ENCODE measurements around the gene SUGT1. TPM values are rescaled to one million over a fixed set of nuclear protein-coding genes. Genes with fewer than 3 reads are reported as not detected.

Gene SUGT1
- total RNA-seq, 1 donor from 2014 or later: 37.6 TPM

DNA sequence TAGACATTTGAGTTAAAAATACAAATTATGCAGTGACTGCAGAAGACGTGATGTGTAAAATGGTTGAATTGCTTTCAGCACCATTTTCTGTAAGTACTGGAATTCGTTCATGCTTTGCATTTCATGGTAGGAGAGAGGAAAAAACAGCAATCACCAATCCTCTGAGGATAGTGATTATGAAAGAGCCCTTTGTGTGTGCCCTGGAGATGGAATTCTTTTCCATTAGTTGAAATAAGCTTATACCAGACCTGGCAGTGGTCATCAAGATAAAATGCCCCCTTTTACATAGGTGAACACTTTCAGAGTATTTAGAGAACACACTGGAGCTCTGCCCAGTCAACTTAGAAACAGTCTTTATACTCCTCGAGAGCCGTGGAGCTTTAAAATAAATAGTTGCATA is 85.3 kb downstream of the SUGT1 start:
- no peak for DNase-seq (ENCODE audit: low spot score)

DNA sequence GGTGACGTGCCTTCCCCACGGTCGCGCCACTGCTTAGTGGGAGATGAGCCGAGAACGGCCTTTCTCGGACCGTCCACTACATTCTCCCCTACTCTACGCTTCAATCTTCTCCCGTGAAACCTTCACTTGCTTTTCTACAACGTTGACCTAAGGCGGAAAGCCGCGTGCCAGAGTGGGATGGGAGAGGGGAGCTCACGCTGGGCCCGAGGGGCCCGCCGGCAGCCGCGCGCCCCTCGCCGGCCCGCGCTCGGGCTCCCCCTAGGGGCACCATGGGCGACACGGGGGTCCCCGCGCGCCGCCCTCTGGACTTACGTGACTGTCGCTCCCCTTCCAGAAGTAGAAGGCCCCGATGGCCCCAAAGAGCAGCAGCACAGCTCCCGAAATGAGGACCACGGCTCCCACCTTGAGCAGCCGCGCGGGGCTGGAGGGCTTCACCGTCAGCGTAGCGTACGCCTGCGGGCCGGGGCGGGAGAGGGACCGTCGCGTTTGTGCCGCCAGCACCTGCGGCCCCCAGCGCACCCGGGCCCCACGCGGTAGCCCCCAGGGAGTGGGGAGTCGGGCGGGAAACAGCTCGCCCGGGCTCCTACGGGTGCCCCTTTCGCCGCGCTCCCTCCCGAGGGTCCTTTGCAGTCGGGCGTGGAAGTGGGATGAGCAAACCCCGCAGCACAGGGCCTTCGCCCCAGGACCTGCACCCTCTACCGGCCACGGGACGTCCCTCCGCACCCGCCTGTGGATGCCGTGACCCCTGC is 86.3 kb downstream of the SUGT1 start:
- no peak for DNase-seq (ENCODE audit: low spot score)

DNA sequence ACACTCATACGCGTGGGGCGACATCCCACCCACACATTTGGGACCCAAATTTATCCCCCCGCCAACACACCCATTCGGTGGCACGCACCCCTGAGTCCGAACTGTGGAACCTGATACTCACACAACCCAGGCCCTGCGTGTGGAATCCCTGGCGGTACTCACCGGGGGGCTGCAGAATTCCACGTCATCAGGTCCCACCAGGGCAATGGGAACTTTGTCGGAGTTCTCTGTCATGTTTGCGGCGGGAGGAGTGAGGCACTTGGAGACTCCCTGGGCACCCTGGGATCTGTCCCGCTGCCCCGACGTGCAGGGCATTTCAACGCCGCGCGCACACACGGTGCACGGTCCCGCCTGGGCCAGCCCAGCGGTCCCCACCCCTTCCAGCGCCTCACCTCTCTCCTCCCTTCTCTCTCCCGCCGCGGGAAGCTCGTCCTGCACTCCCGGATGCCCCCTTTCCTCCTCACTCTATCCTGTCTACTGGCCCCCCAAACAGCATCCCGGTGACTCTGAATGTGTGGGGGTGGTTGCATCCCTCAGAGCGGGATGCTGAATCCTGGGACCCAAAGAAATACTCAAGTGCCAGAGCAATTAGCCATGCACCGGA is 86.9 kb downstream of the SUGT1 start, which contains the start of gene CNMD:
Gene CNMD (minus strand): TSS at position 353 of the 604 bp plus-strand sequence. CDS start 119 bp downstream, at position 234.
- DNase-seq (ENCODE audit: low spot score): no peak

DNA sequence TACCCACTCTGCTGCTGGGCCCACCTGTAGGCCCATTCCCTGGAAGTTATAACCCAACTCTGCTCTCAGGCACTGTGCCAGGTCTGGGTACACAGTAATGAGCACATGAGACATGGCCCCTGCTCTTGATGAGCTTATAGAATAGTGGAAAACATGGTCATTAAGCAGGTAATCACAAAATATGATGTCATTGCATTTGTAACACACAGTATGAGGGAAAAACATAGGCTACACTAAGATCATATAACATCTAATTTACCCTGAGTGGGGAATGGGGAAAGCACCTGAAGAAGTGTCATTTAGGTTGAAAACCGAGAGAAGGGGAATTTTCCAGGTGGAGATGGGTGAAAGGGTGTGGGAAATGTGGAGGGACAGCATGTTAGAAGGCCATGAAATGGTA is 90.9 kb downstream of the SUGT1 start:
- DNase-seq (ENCODE audit: low spot score): no peak

DNA sequence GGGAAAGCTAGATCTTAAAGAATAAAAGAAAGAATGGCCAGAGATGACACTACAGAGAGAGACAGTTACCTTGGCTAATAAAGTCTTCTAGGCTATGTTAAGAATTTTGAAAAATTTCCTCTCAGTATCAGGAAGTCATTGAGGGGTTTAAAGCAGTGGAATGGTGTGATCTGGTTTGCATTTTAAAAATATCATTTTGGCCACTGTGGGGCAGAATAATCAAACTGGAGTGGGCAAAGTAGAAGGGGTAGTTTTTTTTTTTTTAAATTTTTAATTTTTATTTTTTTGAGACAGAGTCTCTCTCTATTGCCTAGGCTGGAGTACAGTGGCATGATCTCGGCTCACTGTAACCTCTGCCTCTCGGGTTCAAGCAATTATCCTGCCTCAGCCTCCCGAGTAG is 91.4 kb downstream of the SUGT1 start:
- no peak for DNase-seq (ENCODE audit: low spot score)

DNA sequence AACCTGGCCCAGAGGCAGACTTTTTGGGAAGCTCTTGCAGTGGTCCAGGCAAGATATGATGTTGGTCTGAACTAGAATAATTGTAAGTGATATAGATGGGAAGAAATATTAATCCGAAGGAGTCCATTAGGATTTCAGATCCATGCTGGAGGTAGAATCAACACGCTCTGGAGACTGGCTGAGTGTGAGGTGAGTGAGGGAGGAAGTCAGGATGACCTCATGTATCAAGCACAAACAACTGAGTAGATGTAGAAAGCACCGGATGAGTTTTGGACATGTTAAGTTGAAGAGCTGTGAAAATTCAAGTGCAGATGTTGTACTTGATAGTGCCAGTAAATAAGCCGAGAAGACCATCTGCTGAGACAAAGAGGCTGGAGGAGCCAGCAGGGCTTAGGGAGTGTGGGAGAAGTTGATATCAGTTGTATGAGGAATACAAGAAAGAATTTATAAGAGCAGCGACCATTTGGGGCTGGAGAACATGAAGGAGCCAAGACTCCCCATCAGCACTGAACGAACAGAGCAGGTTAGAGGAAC is 92.3 kb downstream of the SUGT1 start:
- no peak for DNase-seq (ENCODE audit: low spot score)

DNA sequence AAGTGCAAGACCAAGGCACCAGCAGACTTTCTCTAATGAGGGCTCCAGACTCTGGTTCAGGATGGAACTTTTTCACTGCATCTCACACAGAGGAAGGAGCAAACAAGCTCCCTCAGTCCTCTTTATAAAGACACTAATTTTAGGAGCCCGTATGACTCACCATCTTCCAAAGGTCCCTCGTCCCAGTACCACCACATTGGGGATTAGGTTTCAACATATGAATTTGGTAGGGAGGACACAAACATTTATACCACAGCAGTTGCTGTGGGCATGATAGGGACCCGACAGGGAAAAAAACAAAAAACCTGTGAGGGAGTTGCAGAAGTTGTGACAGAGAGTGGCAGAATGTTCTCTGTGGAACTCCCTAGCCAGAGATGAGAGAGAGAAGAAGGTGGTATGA is 93.5 kb downstream of the SUGT1 start:
- no peak for DNase-seq (ENCODE audit: low spot score)

DNA sequence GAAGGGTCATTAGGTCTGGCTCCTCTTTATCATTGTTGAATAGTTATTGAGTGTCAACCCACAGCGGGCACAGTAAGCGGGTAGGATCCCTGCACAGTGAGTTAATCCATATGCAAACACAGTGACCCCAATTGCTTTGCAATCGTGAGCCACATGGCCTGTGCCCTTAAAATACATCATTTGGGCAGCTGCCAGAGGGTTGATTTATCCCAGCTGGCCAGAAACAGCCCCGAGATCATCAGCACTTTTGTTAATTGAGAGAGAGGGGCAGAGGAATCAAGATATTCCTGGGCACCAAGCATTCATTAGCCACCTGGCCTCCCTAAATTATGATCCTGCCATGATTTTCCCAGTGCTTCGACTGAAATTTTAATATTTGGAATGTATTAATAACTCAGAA is 96.8 kb downstream of the SUGT1 start:
- no peak for DNase-seq (ENCODE audit: low spot score)

Other genes with a start within 250 kb of the SUGT1 start
- 2.9 TPM for gene THSD1, start 246.7 kb upstream of the SUGT1 start, total RNA-seq
- gene VPS36, start 202.2 kb upstream of the SUGT1 start, total RNA-seq: 41.6 TPM
- 9.0 TPM for gene CKAP2, start 197.4 kb upstream of the SUGT1 start, total RNA-seq
- 3.9 TPM for gene HNRNPA1L2, start 10.4 kb upstream of the SUGT1 start, total RNA-seq
- gene CNMD, start 87.0 kb downstream of the SUGT1 start, total RNA-seq: 0.26 TPM
- not detected for gene PCDH8, start 195.8 kb downstream of the SUGT1 start, total RNA-seq

All from mucosa of gallbladder (tissue), 1 donor.